ENCODE measurements around the gene TMEM150B. TPM values are rescaled to one million over a fixed set of nuclear protein-coding genes. Genes with fewer than 3 reads are reported as not detected.

TMEM150B gene
- polyA plus RNA-seq, 4 donors, result 0.72 to 1.6 (median 1.4) TPM

Other genes with a start within 250 kb of the TMEM150B start
- gene EPS8L1, start 249.5 kb downstream of the TMEM150B start, polyA plus RNA-seq (ENCODE audit: insufficient read length in 4 of 4), result 10 to 100 TPM; 45.5 to 62.7 (median 55.4) TPM
- 100 to 1,000 TPM in 1 of 4 donors, 10 to 100 TPM in 3; 67.6 to 103 (median 74.7) TPM for gene PPP1R12C, start 207.7 kb downstream of the TMEM150B start, polyA plus RNA-seq (ENCODE audit: insufficient read length in 4 of 4)
- 1 to 10 TPM; 2.9 to 6.0 (median 4.4) TPM for gene TNNT1, start 176.1 kb downstream of the TMEM150B start, polyA plus RNA-seq (ENCODE audit: insufficient read length in 4 of 4)
- gene TNNI3, start 167.6 kb downstream of the TMEM150B start, polyA plus RNA-seq (ENCODE audit: insufficient read length in 4 of 4), result 1 to 10 TPM; 3.1 to 5.3 (median 3.9) TPM
- gene DNAAF3, start 158.7 kb downstream of the TMEM150B start, polyA plus RNA-seq (ENCODE audit: insufficient read length in 4 of 4), result 10 to 100 TPM in 1 of 4 donors, 1 to 10 TPM in 3; 8.1 to 10.9 (median 8.3) TPM
- gene SYT5, start 145.1 kb downstream of the TMEM150B start, polyA plus RNA-seq (ENCODE audit: insufficient read length in 4 of 4), result under 1 TPM; 0.13 to 0.56 (median 0.29) TPM
- gene PTPRH, start 115.8 kb downstream of the TMEM150B start, polyA plus RNA-seq (ENCODE audit: insufficient read length in 4 of 4), result under 1 TPM in 3 of 4 donors, not detected in 1; 0.10 to 0.49 (median 0.27) TPM
- 1 to 10 TPM; 2.9 to 4.5 (median 3.9) TPM for gene TMEM86B, start 96.6 kb downstream of the TMEM150B start, polyA plus RNA-seq (ENCODE audit: insufficient read length in 4 of 4)
- 10 to 100 TPM; 38.9 to 50.9 (median 44.2) TPM for gene PPP6R1, start 66.3 kb downstream of the TMEM150B start, polyA plus RNA-seq (ENCODE audit: insufficient read length in 4 of 4)
- 10 to 100 TPM; 25.7 to 47.7 (median 29.7) TPM for gene HSPBP1, start 45.2 kb downstream of the TMEM150B start, polyA plus RNA-seq (ENCODE audit: insufficient read length in 4 of 4)
- gene BRSK1, start 41.3 kb downstream of the TMEM150B start, polyA plus RNA-seq (ENCODE audit: insufficient read length in 4 of 4), result 10 to 100 TPM; 14.1 to 16.7 (median 16.2) TPM
- 10 to 100 TPM; 14.0 to 25.5 (median 16.9) TPM for gene KMT5C, start 14.5 kb upstream of the TMEM150B start, polyA plus RNA-seq (ENCODE audit: insufficient read length in 4 of 4)
- 1 to 10 TPM in 1 of 4 donors, under 1 TPM in 3; 0.45 to 1.5 (median 0.72) TPM for gene COX6B2, start 29.4 kb upstream of the TMEM150B start, polyA plus RNA-seq (ENCODE audit: insufficient read length in 4 of 4)
- under 1 TPM; 0.10 to 0.25 (median 0.16) TPM for gene GARIN5B, start 37.9 kb upstream of the TMEM150B start, polyA plus RNA-seq (ENCODE audit: insufficient read length in 4 of 4)
- gene IL11, start 45.1 kb upstream of the TMEM150B start, polyA plus RNA-seq (ENCODE audit: insufficient read length in 4 of 4), result 1 to 10 TPM; 1.0 to 1.8 (median 1.5) TPM
- gene TMEM190, start 51.5 kb upstream of the TMEM150B start, polyA plus RNA-seq (ENCODE audit: insufficient read length in 4 of 4), result under 1 TPM in 2 of 4 donors, not detected in 2; 0.47 to 0.56 TPM
- gene TMEM238, start 59.0 kb upstream of the TMEM150B start, polyA plus RNA-seq (ENCODE audit: insufficient read length in 4 of 4), result 1 to 10 TPM in 1 of 4 donors, under 1 TPM in 3; 0.22 to 1.6 (median 0.62) TPM
- gene RPL28, start 60.6 kb upstream of the TMEM150B start, polyA plus RNA-seq (ENCODE audit: insufficient read length in 4 of 4), result 1,000 to 10,000 TPM in 1 of 4 donors, 100 to 1,000 TPM in 3; 895 to 1,455 (median 919) TPM
- gene UBE2S, start 82.4 kb upstream of the TMEM150B start, polyA plus RNA-seq (ENCODE audit: insufficient read length in 4 of 4), result 10 to 100 TPM; 42.6 to 69.0 (median 48.9) TPM
- gene SHISA7, start 118.0 kb upstream of the TMEM150B start, polyA plus RNA-seq (ENCODE audit: insufficient read length in 4 of 4), result under 1 TPM; 0.10 to 0.14 (median 0.13) TPM
- 10 to 100 TPM; 35.2 to 54.6 (median 38.7) TPM for gene ISOC2, start 136.3 kb upstream of the TMEM150B start, polyA plus RNA-seq (ENCODE audit: insufficient read length in 4 of 4)
- not detected for gene C19orf85, start 139.4 kb upstream of the TMEM150B start, polyA plus RNA-seq (ENCODE audit: insufficient read length in 4 of 4)
- 1 to 10 TPM; 3.2 to 5.4 (median 3.6) TPM for gene ZNF628, start 151.3 kb upstream of the TMEM150B start, polyA plus RNA-seq (ENCODE audit: insufficient read length in 4 of 4)
- 10 to 100 TPM; 43.6 to 68.7 (median 51.3) TPM for gene NAT14, start 159.8 kb upstream of the TMEM150B start, polyA plus RNA-seq (ENCODE audit: insufficient read length in 4 of 4)
- gene SSC5D, start 163.1 kb upstream of the TMEM150B start, polyA plus RNA-seq (ENCODE audit: insufficient read length in 4 of 4), result 1 to 10 TPM; 1.6 to 2.9 (median 2.3) TPM
- gene SBK2, start 211.8 kb upstream of the TMEM150B start, polyA plus RNA-seq (ENCODE audit: insufficient read length in 4 of 4), result under 1 TPM; 0.62 to 0.97 (median 0.67) TPM
- under 1 TPM in 2 of 4 donors, not detected in 2; 0.13 to 0.28 TPM for gene SBK3, start 220.2 kb upstream of the TMEM150B start, polyA plus RNA-seq (ENCODE audit: insufficient read length in 4 of 4)

All from right renal pelvis (tissue), 4 donors.